Activated CD4-positive, alpha-beta memory T cell treated with anti-CD3 and anti-CD28 coated beads, Interleukin-2, amount 10 ng/mL, durations not matched to agents 7 days and 5 days (primary cell): Measurements from ENCODE around the gene FGFBP2. TPM values are rescaled to one million over a fixed set of nuclear protein-coding genes. Genes with fewer than 3 reads are reported as not detected.

Source experiments
- CTCF ChIA-PET: fragments of 350-600 bp; sonication (Branson Sonifier 250); formaldehyde crosslinking; loops from one replicate; lab custom pipeline; 2021; ENCODE audit warnings: antibody characterized with exemption, inconsistent platforms; lab: Charles Lee
- POLR2A ChIA-PET: fragments of 350-600 bp; sonication (Branson Sonifier 250); formaldehyde crosslinking; loops from one replicate; lab custom pipeline; 2021; ENCODE audit warnings: antibody characterized with exemption; lab: Charles Lee
- DNase-seq: peaks from one replicate; pipeline ENCODE4 v3.0.0-alpha.2; 2020
- H3K27ac Mint-ChIP-seq: one replicate; pipeline ENCODE4 v1.8.0; 2021; ENCODE audit warnings: mild to moderate bottlenecking, mixed read lengths
- H3K27me3 Mint-ChIP-seq: one replicate; pipeline ENCODE4 v1.8.0; 2021; ENCODE audit warnings: mixed read lengths
- H3K36me3 Mint-ChIP-seq: one replicate; pipeline ENCODE4 v1.8.0; 2021; ENCODE audit warnings: low read depth, mixed read lengths
- H3K4me1 Mint-ChIP-seq: one replicate; pipeline ENCODE4 v1.8.0; 2021; ENCODE audit warnings: mixed read lengths
- H3K4me3 Mint-ChIP-seq: one replicate; pipeline ENCODE4 v1.8.0; 2021; ENCODE audit warnings: mild to moderate bottlenecking, mixed read lengths
- H3K9me3 Mint-ChIP-seq: one replicate; pipeline ENCODE4 v1.8.0; 2021; ENCODE audit warnings: mixed read lengths
- total RNA-seq, 2 experiments: library from RNA; stranded (reverse); gene quantifications; one replicate each; pipeline ENCODE4 v1.2.3, GENCODE V29; 2021

The FGFBP2 gene
- total RNA-seq, 2 experiments from 2014 or later = 3.2 to 5.3 TPM

- Mint-ChIP-seq H3K27ac (no peak overlapping the region), H3K4me3 (no peak overlapping the region), H3K4me1 (no peaks in the 10 kb centered on the region), H3K9me3 (no peaks in the 10 kb centered on the region), H3K36me3 (no peaks in the 10 kb centered on the region), H3K27me3 (peaks cover 24% of the 10 kb centered on the region)
- POLR2A ChIA-PET = no interaction called here
- DNase-seq = no peak
- CTCF ChIA-PET = no interaction called here
Observed at GRCh38 chr4:15989424-15989823, 26.4 kb upstream of the FGFBP2 start.

GRCh38 chr4:15988222-15988621 is 25.2 kb upstream of the FGFBP2 start:
- H3K4me3 Mint-ChIP-seq = no peak overlapping the region
- no peak for DNase-seq
- H3K9me3 Mint-ChIP-seq = no peaks in the 10 kb centered on the region
- no peaks in the 10 kb centered on the region for H3K36me3 Mint-ChIP-seq
- CTCF ChIA-PET = no interaction called here
- H3K4me1 Mint-ChIP-seq = no peaks in the 10 kb centered on the region
- H3K27ac Mint-ChIP-seq = no peak overlapping the region
- H3K27me3 Mint-ChIP-seq = peaks cover 31% of the 10 kb centered on the region
- POLR2A ChIA-PET = no interaction called here

- POLR2A ChIA-PET = no interaction called here
- no peaks in the 10 kb centered on the region for H3K4me1 Mint-ChIP-seq
- H3K36me3 Mint-ChIP-seq = no peaks in the 10 kb centered on the region
- H3K27me3 Mint-ChIP-seq = peaks cover 28% of the 10 kb centered on the region
- no peak overlapping the region for H3K4me3 Mint-ChIP-seq
- H3K27ac Mint-ChIP-seq = no peak overlapping the region
- DNase-seq = no peak
- H3K9me3 Mint-ChIP-seq = no peaks in the 10 kb centered on the region
- CTCF ChIA-PET = no interaction called here
Observed at GRCh38 chr4:15986907-15987306, 23.9 kb upstream of the FGFBP2 start.

- POLR2A ChIA-PET = no interaction called here
Observed at GRCh38 chr4:15983610-15984009, 20.6 kb upstream of the FGFBP2 start.

GRCh38 chr4:15982842-15983524 is 20.0 kb upstream of the FGFBP2 start:
- Mint-ChIP-seq H3K27me3 (peaks cover 26% of the 10 kb centered on the region), H3K27ac (no peak overlapping the region), H3K36me3 (no peaks in the 10 kb centered on the region), H3K4me3 (no peak overlapping the region), H3K9me3 (no peaks in the 10 kb centered on the region), H3K4me1 (no peaks in the 10 kb centered on the region)
- POLR2A ChIA-PET = no interaction called here
- DNase-seq = no peak
- CTCF ChIA-PET = no interaction called here

More at GRCh38 chr4:15983610-15984009, 20.6 kb upstream of the FGFBP2 start:
- Mint-ChIP-seq H3K36me3 (no peaks in the 10 kb centered on the region), H3K4me1 (no peaks in the 10 kb centered on the region), H3K27me3 (peaks cover 25% of the 10 kb centered on the region), H3K27ac (no peak overlapping the region), H3K9me3 (no peaks in the 10 kb centered on the region), H3K4me3 (no peak overlapping the region)
- DNase-seq = no peak
- CTCF ChIA-PET = no interaction called here

GRCh38 chr4:15976456-15977447 is 13.8 kb upstream of the FGFBP2 start:
- ChIA-PET CTCF (no interaction called here), POLR2A (no interaction called here)
- peaks cover 24% of the 10 kb centered on the region for H3K27me3 Mint-ChIP-seq
- H3K36me3 Mint-ChIP-seq = no peaks in the 10 kb centered on the region
- no peaks in the 10 kb centered on the region for H3K9me3 Mint-ChIP-seq
- no peaks in the 10 kb centered on the region for H3K4me1 Mint-ChIP-seq
- no peak for DNase-seq
- no peak overlapping the region for H3K27ac Mint-ChIP-seq
- H3K4me3 Mint-ChIP-seq = no peak overlapping the region

GRCh38 chr4:15971068-15971801 is 8.3 kb upstream of the FGFBP2 start:
- Mint-ChIP-seq H3K36me3 (no peaks in the 10 kb centered on the region), H3K27me3 (peaks cover 26% of the 10 kb centered on the region), H3K9me3 (no peaks in the 10 kb centered on the region), H3K4me1 (no peaks in the 10 kb centered on the region), H3K27ac (no peak overlapping the region), H3K4me3 (no peak overlapping the region)
- DNase-seq = no peak
- ChIA-PET CTCF (interaction anchor here (1.2 kb wide), 1 partner anchor 15 kb away, joined by 5 read pairs; no protein-coding TSS in a partner anchor), POLR2A (no interaction called here)

- no peaks in the 10 kb centered on the region for H3K36me3 Mint-ChIP-seq
- POLR2A ChIA-PET = no interaction called here
- peaks cover 24% of the 10 kb centered on the region for H3K27me3 Mint-ChIP-seq
- no peak overlapping the region for H3K27ac Mint-ChIP-seq
- no peaks in the 10 kb centered on the region for H3K9me3 Mint-ChIP-seq
- H3K4me3 Mint-ChIP-seq = no peak overlapping the region
- CTCF ChIA-PET = no interaction called here
- peaks cover 4% of the 10 kb centered on the region for H3K4me1 Mint-ChIP-seq
- DNase-seq = no peak
Observed at GRCh38 chr4:15968551-15969300, 5.8 kb upstream of the FGFBP2 start.

- no peak for DNase-seq
- POLR2A ChIA-PET = no interaction called here
- CTCF ChIA-PET = no interaction called here
- Mint-ChIP-seq H3K4me1 (peaks cover 18% of the 10 kb centered on the region), H3K9me3 (no peaks in the 10 kb centered on the region), H3K27me3 (peaks cover 25% of the 10 kb centered on the region), H3K27ac (no peak overlapping the region), H3K36me3 (no peaks in the 10 kb centered on the region), H3K4me3 (no peak overlapping the region)
Observed at GRCh38 chr4:15965325-15965724, 2.4 kb upstream of the FGFBP2 start.

- DNase-seq = no peak
- no peak overlapping the region for H3K27ac Mint-ChIP-seq
- H3K27me3 Mint-ChIP-seq = peaks cover 28% of the 10 kb centered on the region
- H3K36me3 Mint-ChIP-seq = no peaks in the 10 kb centered on the region
- H3K4me1 Mint-ChIP-seq = peaks cover 18% of the 10 kb centered on the region
- CTCF ChIA-PET = interaction anchor here (1.3 to 1.5 kb wide), 3 partner anchors 37 to 235 kb away, joined by 3 to 5 read pairs (median 3); no protein-coding TSS in a partner anchor
- POLR2A ChIA-PET = no interaction called here
- no peak overlapping the region for H3K4me3 Mint-ChIP-seq
- H3K9me3 Mint-ChIP-seq = no peaks in the 10 kb centered on the region
Observed at GRCh38 chr4:15964159-15964558, 1.2 kb upstream of the FGFBP2 start.

GRCh38 chr4:15963576-15963975 is 601 bp upstream of the FGFBP2 start:
- no peak overlapping the region for H3K4me3 Mint-ChIP-seq
- POLR2A ChIA-PET = no interaction called here

GRCh38 chr4:15961781-15962510 is 1.0 kb downstream of the FGFBP2 start:
- Mint-ChIP-seq H3K36me3 (no peaks in the 10 kb centered on the region), H3K9me3 (no peaks in the 10 kb centered on the region), H3K4me1 (peaks cover 18% of the 10 kb centered on the region), H3K27me3 (peaks cover 17% of the 10 kb centered on the region), H3K4me3 (no peak overlapping the region), H3K27ac (no peak overlapping the region)
- ChIA-PET POLR2A (no interaction called here), CTCF (interaction anchor here (1.0 to 1.4 kb wide), 2 partner anchors 40 to 79 kb away, joined by 3 read pairs; no protein-coding TSS in a partner anchor)
- no peak for DNase-seq

More at GRCh38 chr4:15963576-15963975, 601 bp upstream of the FGFBP2 start:
- CTCF ChIA-PET = interaction anchor here (0.8 to 1.5 kb wide), 4 partner anchors 37 to 301 kb away, joined by 3 to 5 read pairs (median 3); no protein-coding TSS in a partner anchor
- Mint-ChIP-seq H3K36me3 (no peaks in the 10 kb centered on the region), H3K27me3 (peaks cover 28% of the 10 kb centered on the region), H3K4me1 (peaks cover 18% of the 10 kb centered on the region), H3K9me3 (no peaks in the 10 kb centered on the region), H3K27ac (no peak overlapping the region)
- peak; percentile 46 for DNase-seq
